Activated CD8-positive, alpha-beta memory T cell treated with anti-CD3 and anti-CD28 coated beads for 1 hour (primary cell): ENCODE results near the gene ENAH.

ENCODE experiments used
- DNase-seq, 2 donors: peaks; one replicate each; pipeline ENCODE4 v3.0.0-alpha.2; 2020; ENCODE audit warnings: low read depth in 1 of 2; ENCODE audit errors: extremely low read depth in 1 of 2

ENAH gene

GRCh38 chr1:225445639-225446594 is 207.0 kb downstream of the ENAH start:
- DNase-seq = no peak

GRCh38 chr1:225442123-225442505 is 210.8 kb downstream of the ENAH start:
- DNase-seq = no peak

GRCh38 chr1:225441314-225442122 is 211.4 kb downstream of the ENAH start:
- no peak for DNase-seq

- DNase-seq = no peak
These were observed 212.3 kb downstream of the ENAH start for GRCh38 chr1:225440380-225441221.

DNA sequence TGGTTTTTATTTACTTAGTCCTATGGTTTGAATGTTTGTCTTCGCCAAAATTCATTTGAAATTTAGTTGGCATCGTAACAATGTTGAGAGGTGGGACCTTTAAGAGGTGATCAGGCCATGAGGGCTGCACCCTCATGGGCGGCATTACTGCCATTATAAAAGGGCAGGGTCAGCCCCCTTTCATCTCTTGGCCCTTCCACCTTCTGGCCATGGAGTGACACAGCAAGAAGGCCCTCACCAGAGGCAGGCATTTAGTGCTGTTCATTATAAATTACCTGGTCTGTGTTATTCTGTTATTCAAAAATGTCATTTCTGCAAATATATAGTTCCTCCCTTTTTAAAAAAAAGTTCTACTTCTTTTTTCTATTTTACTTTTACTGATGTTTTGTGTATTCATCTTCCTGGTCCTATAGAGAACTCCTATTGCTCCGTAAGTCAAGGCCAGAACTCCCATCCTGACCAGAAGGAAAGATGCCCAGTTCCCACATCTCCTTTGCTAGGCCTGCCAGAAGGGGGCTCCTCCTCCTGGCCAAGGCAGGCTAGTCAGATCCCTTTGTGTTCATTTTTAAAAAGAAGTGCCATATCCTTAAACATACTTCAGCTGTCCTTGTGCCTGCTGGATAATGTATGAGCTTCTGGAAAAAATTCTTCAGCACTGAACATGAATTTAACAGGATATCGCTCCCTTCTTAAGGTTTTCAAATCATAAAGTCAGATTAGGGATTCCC is 215.0 kb downstream of the ENAH start:
- DNase-seq = no peak
